HG02852 (cell line): Measurements from ENCODE around the gene EIF4H.
"Not testable (repeated sequence)": the region's sequence is repeated elsewhere in the genome, so short reads cannot be mapped to it uniquely, and the experiment has no call there.

Source experiments
- ATAC-seq: cut with Tn5 transposase; IDR thresholded peaks from one replicate; pipeline ENCODE4 v1.9.1; 2021; ENCODE audit warnings: mild to moderate bottlenecking, moderate library complexity; ENCODE audit not compliant: unreplicated experiment

EIF4H gene

GRCh38 chr7:74173866-74174605 is at the start of gene EIF4H:
Gene EIF4H (plus strand): TSS chr7:74174356. CDS start chr7:74174384, 28 bp downstream.
- ATAC-seq: peak; percentile 80

GRCh38 chr7:74126220-74126880 is 47.8 kb upstream of the EIF4H start:
- ATAC-seq: no peak

GRCh38 chr7:74129887-74130286 is 44.3 kb upstream of the EIF4H start:
- no peak for ATAC-seq

DNA sequence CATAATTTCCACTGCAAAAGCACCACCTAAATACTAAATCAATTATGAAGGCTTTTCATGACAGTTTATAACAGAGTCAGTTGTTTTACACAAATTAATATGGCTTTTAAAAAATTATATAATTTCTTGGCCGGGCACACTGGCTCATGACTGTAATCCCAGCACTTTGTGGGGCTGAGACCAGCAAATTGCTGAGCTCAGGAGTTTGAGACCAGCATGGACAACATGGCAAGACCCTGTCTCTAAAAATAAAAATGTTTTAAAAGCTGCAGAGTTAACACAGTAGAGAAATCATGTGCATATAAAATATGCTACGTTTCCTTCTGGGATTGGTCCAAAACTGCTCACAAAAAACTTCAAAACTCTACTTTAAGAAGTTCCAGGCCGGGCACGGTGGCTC is 43.6 kb upstream of the EIF4H start:
- no peak for ATAC-seq

DNA sequence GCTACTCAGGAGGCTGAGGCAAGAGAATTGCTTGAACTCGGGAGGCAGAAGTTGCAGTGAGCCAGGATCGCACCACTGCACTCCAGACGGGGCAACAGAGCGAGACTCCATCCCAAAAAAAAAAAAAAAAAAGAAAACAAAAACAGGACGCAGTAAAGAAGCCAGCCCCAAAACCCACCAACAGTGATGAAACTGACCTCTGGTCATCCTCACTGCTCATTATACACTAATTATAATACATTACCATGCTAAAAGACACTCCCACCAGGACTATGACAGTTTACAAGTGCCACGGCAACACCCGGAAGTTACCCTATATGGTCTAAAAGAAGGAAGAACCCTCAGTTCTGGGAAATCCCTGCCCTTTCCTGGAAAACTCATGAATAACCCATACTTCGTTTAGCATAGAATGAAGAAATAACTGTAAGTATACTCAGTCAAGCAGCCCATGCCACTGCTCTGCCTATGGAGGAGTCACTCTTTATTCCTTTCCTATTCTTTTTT is 40.0 kb upstream of the EIF4H start:
- no peak for ATAC-seq

- ATAC-seq: no peak
These were observed 35.8 kb upstream of the EIF4H start for GRCh38 chr7:74138334-74138867.

- no peak for ATAC-seq
These were observed 35.0 kb upstream of the EIF4H start for GRCh38 chr7:74138945-74139843.

- no peak for ATAC-seq
These were observed 32.5 kb upstream of the EIF4H start for GRCh38 chr7:74141705-74142104.

- no peak for ATAC-seq
These were observed 30.8 kb upstream of the EIF4H start for GRCh38 chr7:74143383-74143782.

- ATAC-seq: no peak
These were observed 25.7 kb upstream of the EIF4H start for GRCh38 chr7:74148491-74148890.

- no peak for ATAC-seq
These were observed 25.1 kb upstream of the EIF4H start for GRCh38 chr7:74149071-74149470.

- no peak for ATAC-seq
These were observed 24.6 kb upstream of the EIF4H start for GRCh38 chr7:74149603-74150002.

GRCh38 chr7:74153736-74154135 is 20.4 kb upstream of the EIF4H start:
- ATAC-seq: no peak

DNA sequence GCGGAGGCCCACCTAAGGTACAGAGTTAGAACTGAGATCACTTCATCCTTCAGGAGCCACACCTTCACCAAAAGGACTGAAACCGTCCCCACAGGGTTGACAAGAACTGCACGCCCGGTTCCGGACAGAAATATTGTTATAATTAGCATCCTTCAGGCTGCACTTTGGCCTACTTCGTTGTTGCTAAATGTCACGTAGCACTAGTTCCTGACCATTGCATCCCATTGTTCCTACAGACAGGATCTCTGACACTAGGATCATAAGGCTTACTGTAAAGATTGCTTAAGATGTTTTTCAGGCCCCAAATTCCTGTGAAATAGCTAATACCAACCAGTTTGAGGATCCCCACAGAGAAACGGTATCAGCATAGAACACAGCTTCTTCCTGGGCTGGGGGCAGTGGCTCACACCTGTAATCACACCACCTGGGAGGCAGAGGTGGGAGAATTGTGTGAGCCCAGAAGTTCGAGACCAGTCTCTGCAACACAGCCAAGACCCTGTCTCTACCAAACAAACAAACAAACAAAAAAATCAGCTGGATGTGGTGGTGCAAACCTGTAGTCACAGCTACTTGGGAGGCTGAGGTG is 18.3 kb upstream of the EIF4H start:
- no peak for ATAC-seq

GRCh38 chr7:74157605-74158004 is 16.6 kb upstream of the EIF4H start:
- ATAC-seq: no peak

- no peak for ATAC-seq
These were observed 9.1 kb upstream of the EIF4H start for GRCh38 chr7:74164985-74165456.

GRCh38 chr7:74165867-74166593 is 8.1 kb upstream of the EIF4H start:
- ATAC-seq: no peak

DNA sequence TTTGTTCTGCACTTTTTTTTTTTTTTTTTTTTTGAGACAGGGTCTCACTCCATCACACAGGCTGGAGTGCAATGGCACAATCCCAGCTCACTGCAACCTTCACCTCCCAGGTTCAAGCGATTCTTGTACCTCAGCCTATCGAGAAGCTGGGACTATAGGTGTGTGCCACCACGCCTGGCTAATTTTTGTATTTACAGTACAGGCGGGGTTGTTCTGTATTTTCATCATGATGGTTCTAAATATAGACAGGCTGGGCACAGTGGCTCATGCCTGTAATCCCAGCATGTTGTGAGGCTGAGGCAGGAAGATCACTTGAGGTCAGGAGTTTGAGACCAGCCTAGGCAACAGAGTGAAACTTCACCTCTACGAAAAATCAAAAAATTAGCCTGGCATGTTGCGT is 6.8 kb upstream of the EIF4H start:
- ATAC-seq: not testable (repeated sequence)

DNA sequence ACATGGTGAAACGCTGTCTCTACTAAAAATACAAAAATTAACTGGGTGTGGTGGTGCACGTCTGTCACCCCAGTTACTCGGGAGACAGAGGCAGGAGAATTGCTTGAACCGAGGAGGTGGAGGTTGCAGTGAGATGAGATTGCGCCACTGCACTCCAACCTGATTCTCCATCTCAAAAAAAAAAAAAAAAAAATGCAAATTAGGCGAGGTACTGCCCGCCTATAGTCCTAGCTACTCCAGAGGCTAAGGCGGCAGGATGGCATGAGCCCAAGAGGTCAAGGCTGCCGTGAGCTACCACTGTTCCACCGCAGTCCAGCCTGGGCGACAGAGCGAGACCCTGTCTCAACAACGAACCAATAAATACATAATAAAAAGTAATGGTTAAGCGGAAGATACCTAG is 1.1 kb upstream of the EIF4H start:
- ATAC-seq: no peak

DNA sequence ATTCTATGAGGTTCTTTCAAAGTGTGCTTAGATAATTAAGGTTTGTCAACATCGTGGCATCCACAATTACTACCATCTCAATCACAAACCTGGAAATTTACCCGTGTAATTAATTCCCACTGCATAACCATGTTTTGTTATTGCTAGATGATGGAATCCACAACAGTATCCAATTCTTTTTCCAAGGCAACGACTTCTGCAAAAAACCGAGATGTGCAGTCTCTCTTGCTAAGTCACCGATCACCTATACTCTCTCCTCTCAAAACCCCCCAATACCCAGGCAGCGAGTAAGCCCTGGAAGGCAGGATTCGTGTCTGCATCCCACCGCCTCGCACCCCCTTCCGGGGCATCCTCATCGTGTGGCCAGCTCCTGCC is 678 bp upstream of the EIF4H start:
- no peak for ATAC-seq
